Heart left ventricle (tissue), 16 donors: ENCODE data around the gene NWD2. TPM values are rescaled to one million over a fixed set of nuclear protein-coding genes. Genes with fewer than 3 reads are reported as not detected.
"Not testable (repeated sequence)": the region's sequence is repeated elsewhere in the genome, so short reads cannot be mapped to it uniquely, and the experiment has no call there.

Source experiments
- ATAC-seq, 4 donors: fragments of 200-7000 bp; cut with Tn5 transposase; one replicate each; pipeline ENCODE4 v1.9.1; 2020 to 2022; ENCODE audit warnings: moderate library complexity in 4 of 4, mild to moderate bottlenecking in 3 of 4, moderate number of reproducible peaks in 1 of 4
- DNase-seq, 5 donors: peaks; one replicate each; pipeline ENCODE4 v3.0.0-alpha.2; 2020
- H3K27ac ChIP-seq, 12 donors: fragments of 200-600 bp; sonication (generic) in 4 of 12; one replicate each; pipeline versions ENCODE4 v1.5.0 to v1.8.0; 2016 to 2022; ENCODE audit warnings: mild to moderate bottlenecking in 2 of 12
- H3K27me3 ChIP-seq, 9 donors: fragments of 200-600 bp; sonication (generic) in 2 of 9; one replicate each; pipeline versions ENCODE4 v1.5.1 to v1.8.0; 2016 to 2022; ENCODE audit warnings: mild to moderate bottlenecking in 3 of 9
- H3K36me3 ChIP-seq, 9 donors: fragments of 200-600 bp; sonication (generic) in 2 of 9; one replicate each; pipeline versions ENCODE4 v1.5.0 to v1.8.0; 2018 to 2022; ENCODE audit warnings: mild to moderate bottlenecking in 2 of 9
- H3K4me1 ChIP-seq, 12 donors: fragments of 200-600 bp; sonication (generic) in 4 of 12; one replicate each; pipeline versions ENCODE4 v1.5.0 to v1.8.0; 2016 to 2022; ENCODE audit warnings: mild to moderate bottlenecking in 3 of 12
- H3K4me3 ChIP-seq, 12 donors: fragments of 200-600 bp; sonication (generic) in 4 of 12; one replicate each; pipeline versions ENCODE4 v1.5.0 to v1.8.0; 2017 to 2022; ENCODE audit warnings: mild to moderate bottlenecking in 9 of 12, moderate library complexity in 4 of 12
- H3K9me3 ChIP-seq, 12 donors: fragments of 200-600 bp; sonication (generic) in 4 of 12; one replicate each; pipeline versions ENCODE4 v1.5.0 to v1.8.0; 2016 to 2022; ENCODE audit warnings: mild to moderate bottlenecking in 1 of 12
- CTCF ChIP-seq, 12 donors: fragments of 200-600 bp; sonication (generic) in 4 of 12; IDR thresholded peaks; one replicate each; pipeline versions ENCODE4 v1.5.0 to v1.8.0; 2018 to 2022; ENCODE audit warnings: antibody characterized with exemption in 12 of 12, mild to moderate bottlenecking in 5 of 12
- POLR2A ChIP-seq, 2 donors: fragments of 450-650 bp; IDR thresholded peaks; one replicate each; pipeline ENCODE4 v1.6.1; 2017; ENCODE audit warnings: antibody characterized with exemption in 2 of 2, mild to moderate bottlenecking in 2 of 2, moderate library complexity in 2 of 2
- WGBS, 4 donors: extraction: QIAGEN DNeasy Blood & Tissue Kit in 2 of 4; methylation state at CpG; one replicate each; pipeline versions ENCODE4 v1.1.5 to v1.1.7; 2013 to 2018; 5-methylcytosine and 5-hydroxymethylcytosine counted together
- intact Hi-C, 10 donors: fragments of 100-400 bp; cut with DNase I; formaldehyde crosslinking; loops; one replicate each; pipeline versions ENCODE4 v1.11.1 to v1.14.2; 2022
- polyA plus RNA-seq, 2 donors: library from polyadenylated mRNA; stranded (reverse); fragments of 200-250 nt; gene quantifications; one replicate each; pipeline ENCODE4 v1.2.3, GENCODE V29; 2013
- total RNA-seq, 9 donors: library from RNA; depleted of rRNA in 2 of 9; stranded (reverse); fragments of >200 nt in 2 of 9; fragmentation: NEBNext Ultra II Directional in 3 of 9; extraction: Animal tissue kit (Norgen Biotek cat#: 25700) in 3 of 9; gene quantifications; one replicate each; pipeline versions ENCODE4 v1.1.0 to v1.2.4, GENCODE V29; 2016 to 2023
- donor health status: ischemic (EF 13 %, LVEDD 7.1; RV severe dilation, severe dysfunction).
- donor health status: healthy with polysubstance abuse.
- donor health status: DM: no; HTN: yes; CAD: no.
- donor health status: DM: no; HTN: no; CAD: no.
- donor health status: ischemic (EF 25% LVEDD 6.9; RV normal size, moderate dysfunction).
- donor health status: ischemic (EF 25% LVEDD 5.7; RV mildly dilated, moderate dysfunction).
- donor health status: healthy.
- donor health status: DM: yes; HTN: yes; CAD: no.
- donor health status: ischemic (EF 35%, LVEDD 5.7; RV mildly dilated, moderate dysfunction).
- donor health status: nonischemic (EF 11% LVEDD 7.7; RV severe dilation, severe dysfunction).
- donor health status: DM: yes; HTN: yes; CAD: no.
- donor health status: PGD.
- donor health status: ischemic (EF 29% LVEDD 5.4; RV normal size, mild dysfunction).
- donor health status: nonischemic (EF 23%, LVEDD 6.1; RV moderate dilation, normal function).

The NWD2 gene
- total and polyA plus RNA-seq, 11 donors: under 0.01 to 0.16 (median 0.05) TPM; not detected in 5

- ATAC-seq (no peak), DNase-seq (no peak)
- no peak for TF ChIP-seq CTCF (IDR thresholded peaks at IDR 0.05)
- TF ChIP-seq POLR2A (IDR thresholded peaks at IDR 0.05): no peak
- Histone ChIP-seq H3K27me3 (peaks cover 0 to 6% (median 0%) of the 10 kb centered on the region in 9 donors), H3K4me3 (no peak overlapping the region), H3K27ac (no peak overlapping the region), H3K9me3 (peaks cover 0 to 5% (median 0%) of the 10 kb centered on the region in 12 donors), H3K36me3 (no peaks in the 10 kb centered on the region), H3K4me1 (peaks cover 0 to 17% (median 1%) of the 10 kb centered on the region in 12 donors)
- WGBS, 4 donors: 78 to 85% (median 84%) methylated on average over 6 of the region's 6 CpGs
- intact Hi-C loops: loop anchor here in 1 of 10 donors (10.0 kb wide), 1 partner anchor 1043 kb away; no protein-coding TSS in a partner anchor
These were observed 153.0 kb downstream of the NWD2 start for GRCh38 chr4:37397505-37397904.

GRCh38 chr4:37400241-37400881, 155.8 kb downstream of the NWD2 start:
- DNase-seq: no peak
- no peaks in the 10 kb centered on the region for H3K36me3 ChIP-seq
- no peak overlapping the region for H3K4me3 ChIP-seq
- intact Hi-C loops: no loop called here
- no peaks in the 10 kb centered on the region for H3K4me1 ChIP-seq
- H3K27ac ChIP-seq: no peak overlapping the region
- TF ChIP-seq CTCF (IDR thresholded peaks at IDR 0.05): no peak
- no peak for TF ChIP-seq POLR2A (IDR thresholded peaks at IDR 0.05)
- peaks cover 0 to 6% (median 0%) of the 10 kb centered on the region in 9 donors for H3K27me3 ChIP-seq
- WGBS, 4 donors: 33 to 65% (median 40%) methylated on average over 2 of the region's 2 CpGs
- no peak for ATAC-seq
- H3K9me3 ChIP-seq: peaks cover 0 to 5% (median 0%) of the 10 kb centered on the region in 12 donors

- H3K9me3 ChIP-seq, H3K27ac ChIP-seq, intact Hi-C loops, H3K36me3 ChIP-seq, H3K4me1 ChIP-seq, ATAC-seq, H3K27me3 ChIP-seq, DNase-seq, H3K4me3 ChIP-seq: not testable (repeated sequence)
- 48 to 61% (median 57%) methylated on average over 3 to 9 of the region's 9 CpGs for WGBS, 4 donors
These were observed 163.6 kb downstream of the NWD2 start for GRCh38 chr4:37407938-37408826.

GRCh38 chr4:37413612-37414011, 169.1 kb downstream of the NWD2 start:
- H3K27ac ChIP-seq, H3K4me3 ChIP-seq, H3K36me3 ChIP-seq, intact Hi-C loops, H3K27me3 ChIP-seq, H3K9me3 ChIP-seq, DNase-seq, ATAC-seq, H3K4me1 ChIP-seq: not testable (repeated sequence)
- WGBS, 4 donors: 84 to 98% (median 93%) methylated on average over 2 of the region's 2 CpGs

GRCh38 chr4:37415845-37416369, 171.4 kb downstream of the NWD2 start:
- H3K4me3 ChIP-seq: no peak overlapping the region
- 85 to 94% (median 91%) methylated on average over 5 of the region's 5 CpGs for WGBS, 4 donors
- DNase-seq (no peak), ATAC-seq (no peak)
- H3K9me3 ChIP-seq: peaks cover 0 to 11% (median 0%) of the 10 kb centered on the region in 12 donors
- no peaks in the 10 kb centered on the region for H3K4me1 ChIP-seq
- no peak overlapping the region for H3K27ac ChIP-seq
- H3K36me3 ChIP-seq: no peaks in the 10 kb centered on the region
- TF ChIP-seq POLR2A (IDR thresholded peaks at IDR 0.05): no peak
- no peak for TF ChIP-seq CTCF (IDR thresholded peaks at IDR 0.05)
- no peaks in the 10 kb centered on the region for H3K27me3 ChIP-seq
- intact Hi-C loops: no loop called here
